ENCODE measurements around the gene NKX6-2. TPM values are rescaled to one million over a fixed set of nuclear protein-coding genes. Genes with fewer than 3 reads are reported as not detected.

NKX6-2 gene
- total and polyA plus RNA-seq, 2 of the 8 experiments (the other 6 are each of a cell fraction or from before 2014, with no cell fraction given) = 0.06 TPM; not detected in 1

- TF ChIP-seq CHD7 (IDR thresholded peaks at IDR 0.05; ENCODE audit: insufficient replicate concordance, low read length) = no peak
- TF ChIP-seq CREB1 (IDR thresholded peaks at IDR 0.05) = no peak
- TF ChIP-seq HDAC2 (IDR thresholded peaks at IDR 0.05; ENCODE audit: borderline replicate concordance in 1 of 2, low read depth in 2 of 2, low read length in 2 of 2) = no peak
- no peak for TF ChIP-seq MAX (IDR thresholded peaks at IDR 0.05)
- no peak for TF ChIP-seq EGR1 (IDR thresholded peaks at IDR 0.05; ENCODE audit: borderline replicate concordance, low read depth, low read length)
- no peak for TF ChIP-seq CHD1 (IDR thresholded peaks at IDR 0.05; ENCODE audit: low read depth, low read length)
- no peak for TF ChIP-seq KDM5A (IDR thresholded peaks at IDR 0.05; ENCODE audit: low read length)
These were observed 19.7 kb downstream of the NKX6-2 start (continued) for GRCh38 chr10:132766291-132766690.

Data from H1 (cell line).